NCI-H1105 treated with DMSO at 0.1 percent for 48 hours (cell line): ENCODE measurements around the gene SPPL2A.
A peak's percentile ranks its signal among the peaks of the same experiment; 100 is the strongest.

Source experiments
- DNase-seq: peaks from one replicate; lab custom pipeline; 2025; lab: John Stamatoyannopoulos, UW

SPPL2A gene

GRCh38 chr15:50686469-50687301 is 78.8 kb downstream of the SPPL2A start, which contains the start of gene TRPM7:
Gene TRPM7 (minus strand): TSS chr15:50686797. CDS start chr15:50686533, 264 bp downstream.
- peak; percentile 76 for DNase-seq

GRCh38 chr15:50685976-50686468 is 79.5 kb downstream of the SPPL2A start:
- peak; percentile 51 for DNase-seq

GRCh38 chr15:50685191-50685975 is 80.1 kb downstream of the SPPL2A start:
- DNase-seq: peak; percentile 28

GRCh38 chr15:50681467-50681866 is 84.0 kb downstream of the SPPL2A start:
- no peak for DNase-seq

- DNase-seq: no peak
Measured at GRCh38 chr15:50676799-50677483, 88.6 kb downstream of the SPPL2A start.

- peak; percentile 17 for DNase-seq
Measured at GRCh38 chr15:50675535-50676144, 89.9 kb downstream of the SPPL2A start.

- DNase-seq: no peak
Measured at GRCh38 chr15:50670115-50670514, 95.4 kb downstream of the SPPL2A start.

GRCh38 chr15:50669611-50670010 is 95.9 kb downstream of the SPPL2A start:
- no peak for DNase-seq

GRCh38 chr15:50665938-50666337 is 99.6 kb downstream of the SPPL2A start:
- no peak for DNase-seq

- no peak for DNase-seq
Measured at GRCh38 chr15:50655555-50655954, 110.0 kb downstream of the SPPL2A start.

GRCh38 chr15:50653156-50653743 is 112.3 kb downstream of the SPPL2A start:
- no peak for DNase-seq

- no peak for DNase-seq
Measured at GRCh38 chr15:50652671-50653070, 112.8 kb downstream of the SPPL2A start.
